T-helper 9 cell (primary cell): ENCODE data around the gene ATG12.

Source experiments
- DNase-seq: peaks from one replicate; pipeline ENCODE4 v3.0.0-alpha.2; 2020

ATG12 gene

DNA sequence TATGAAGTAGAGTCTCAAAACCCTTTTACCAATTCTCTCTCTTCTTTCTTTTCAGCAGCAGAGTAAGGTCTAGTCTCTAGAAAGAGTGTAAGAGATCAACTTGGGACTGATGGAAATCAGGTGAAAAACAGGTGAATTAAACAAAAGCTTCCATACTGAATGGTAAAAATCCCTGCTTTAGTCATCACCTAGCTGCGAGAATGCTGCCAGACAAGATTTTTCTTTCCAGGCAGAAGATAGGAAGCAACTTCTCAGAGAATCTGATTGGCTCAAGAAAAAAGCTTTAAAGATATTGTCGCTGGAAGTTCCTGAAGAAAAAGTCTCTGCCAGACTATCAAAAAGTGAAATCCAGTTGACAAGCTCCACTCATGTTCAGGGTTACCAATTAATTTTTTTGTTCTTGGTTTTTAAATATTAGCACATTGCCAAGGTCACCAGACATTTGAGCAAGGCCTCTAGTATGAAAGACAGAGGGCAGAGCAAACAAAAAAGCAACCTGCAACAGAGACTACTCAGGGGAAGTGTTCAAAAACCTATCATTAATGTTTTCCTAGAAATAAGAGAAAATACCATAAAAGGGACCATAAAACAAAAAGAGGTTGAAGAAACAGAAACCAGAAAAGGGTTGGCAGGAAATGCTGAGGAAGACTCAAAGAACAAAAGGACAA, 34.2 kb downstream of the ATG12 start:
- no peak for DNase-seq

- DNase-seq: no peak
Observed at GRCh38 chr5:115801984-115802383, 39.4 kb downstream of the ATG12 start.

GRCh38 chr5:115801152-115801551, 40.2 kb downstream of the ATG12 start:
- no peak for DNase-seq

DNA sequence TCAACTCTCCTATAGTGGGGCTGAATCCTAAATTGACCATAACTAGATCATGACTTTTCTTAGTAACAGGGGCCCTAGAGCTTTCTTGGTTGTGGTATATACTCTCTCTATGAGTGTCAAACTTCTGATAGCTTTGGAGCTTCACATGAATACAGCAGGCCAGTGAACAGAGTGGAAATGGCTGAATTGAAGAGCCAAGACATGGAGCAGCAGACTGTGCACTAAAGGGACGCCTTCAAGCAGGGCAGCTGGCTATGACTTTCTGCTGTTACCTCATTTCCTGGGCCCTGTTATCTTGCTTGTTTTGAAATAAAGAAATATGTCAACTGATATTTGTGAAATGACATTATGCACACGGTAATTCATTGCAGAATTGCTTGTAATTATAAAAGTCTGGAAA, 41.3 kb downstream of the ATG12 start:
- no peak for DNase-seq

DNA sequence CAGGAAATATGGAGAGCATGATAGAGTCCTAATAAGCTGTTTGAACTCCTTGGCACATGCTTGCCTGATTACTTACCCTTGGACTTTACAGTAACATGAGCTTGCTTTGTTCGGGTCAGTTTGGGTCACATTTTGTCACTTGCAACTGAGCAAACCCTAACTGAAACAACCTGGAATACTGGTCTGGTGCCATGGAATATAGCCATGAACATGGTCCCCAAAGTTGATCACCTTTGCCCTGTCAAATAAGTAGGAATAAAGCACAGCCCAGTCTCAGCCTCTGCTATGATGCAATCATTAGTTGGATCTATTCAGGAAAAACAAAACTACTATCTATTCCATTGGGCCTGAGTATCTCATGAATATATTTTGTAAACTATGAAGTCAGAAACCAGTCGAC, 43.1 kb downstream of the ATG12 start:
- DNase-seq: no peak

- DNase-seq: no peak
Observed at GRCh38 chr5:115796656-115797055, 44.7 kb downstream of the ATG12 start.

DNA sequence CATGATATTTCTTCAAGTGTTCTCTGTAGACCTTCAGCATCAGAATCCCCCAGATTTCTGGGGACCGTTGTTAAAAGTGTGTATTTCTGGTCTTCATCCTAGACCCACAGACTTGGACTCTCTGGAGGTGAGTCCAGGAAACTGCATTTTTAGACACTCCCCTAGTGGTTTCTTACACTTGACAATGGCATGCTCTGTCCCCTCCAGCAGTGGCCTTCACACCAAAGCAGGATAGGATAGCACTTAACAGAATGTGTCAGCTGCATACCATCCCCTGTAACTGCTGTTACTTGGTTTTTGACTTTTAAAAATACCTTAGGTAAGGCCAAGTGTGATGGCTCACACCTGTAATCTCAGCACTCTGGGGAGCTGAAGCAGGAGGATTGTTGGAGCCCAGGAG, 45.7 kb downstream of the ATG12 start:
- no peak for DNase-seq

- DNase-seq: no peak
Observed at GRCh38 chr5:115788440-115788839, 52.9 kb downstream of the ATG12 start.

GRCh38 chr5:115787426-115787825, 53.9 kb downstream of the ATG12 start:
- DNase-seq: no peak

DNA sequence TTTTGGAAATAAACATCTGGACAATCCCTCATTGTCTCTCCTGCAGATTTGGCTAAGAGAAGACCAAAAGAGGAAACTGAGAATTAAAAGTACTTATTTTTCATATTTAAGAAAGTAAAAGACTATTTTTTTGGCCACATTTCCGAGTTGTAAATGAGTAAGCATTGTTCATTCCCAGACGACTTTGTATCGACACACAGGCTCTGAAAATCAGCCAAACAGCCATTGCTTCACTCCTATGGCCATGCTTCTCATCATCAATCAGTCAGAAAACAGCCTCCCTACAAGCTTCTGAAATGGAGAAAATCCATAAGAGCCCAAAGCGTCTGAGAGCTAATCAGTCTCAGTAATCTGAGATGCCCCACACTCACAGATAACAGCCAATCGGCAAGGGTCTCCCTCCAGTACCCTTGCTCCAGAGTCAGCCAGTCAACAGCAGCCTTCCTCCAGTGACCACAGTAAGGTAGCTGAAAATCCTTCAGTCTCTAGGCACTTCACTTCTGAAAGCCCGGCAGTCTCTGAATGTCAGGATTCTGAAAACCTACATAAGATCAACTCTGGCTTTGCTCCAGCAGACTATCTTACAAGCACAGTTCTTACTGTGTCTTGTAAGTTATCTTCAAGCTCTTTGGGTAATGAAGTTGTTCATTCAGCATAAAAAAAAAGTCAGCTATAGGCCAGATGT, 55.8 kb downstream of the ATG12 start:
- no peak for DNase-seq

GRCh38 chr5:115778417-115778816, 62.9 kb downstream of the ATG12 start:
- DNase-seq: no peak
